Diencephalon (tissue), 1 donor: Measurements from ENCODE around the gene HNRNPC. TPM values are rescaled to one million over a fixed set of nuclear protein-coding genes. Genes with fewer than 3 reads are reported as not detected.

ENCODE experiments used
- total RNA-seq: library from RNA; depleted of rRNA; stranded (reverse); fragments of >200 nt; gene quantifications from one replicate; pipeline ENCODE4 v1.2.3, GENCODE V29; 2014

HNRNPC gene
- total RNA-seq, result 559 TPM

GRCh38 chr14:21269252-21270046, at the start of gene HNRNPC:
HNRNPC (minus strand) TSS chr14:21269442; CDS start chr14:21234193, 35,249 bp downstream.

GRCh38 chr14:21279783-21280182, 10.5 kb upstream of the HNRNPC start, which contains the start of gene RPGRIP1:
RPGRIP1 (plus strand) TSS chr14:21280083; CDS start chr14:21287977, 7,894 bp downstream.

Other genes with a start within 250 kb of the HNRNPC start
- 387 TPM for gene NDRG2, start 244.4 kb downstream of the HNRNPC start, total RNA-seq
- not detected for gene TPPP2, start 239.2 kb downstream of the HNRNPC start, total RNA-seq
- not detected for gene RNASE13, start 234.6 kb downstream of the HNRNPC start, total RNA-seq
- not detected for gene RNASE7, start 227.1 kb downstream of the HNRNPC start, total RNA-seq
- not detected for gene RNASE8, start 211.6 kb downstream of the HNRNPC start, total RNA-seq
- gene ARHGEF40, start 199.1 kb downstream of the HNRNPC start, total RNA-seq, result 23.5 TPM
- gene ZNF219, start 170.8 kb downstream of the HNRNPC start, total RNA-seq, result 12.9 TPM
- not detected for gene TMEM253, start 168.4 kb downstream of the HNRNPC start, total RNA-seq
- gene OR5AU1, start 113.4 kb downstream of the HNRNPC start, total RNA-seq, result not detected
- gene RPGRIP1, start 10.6 kb upstream of the HNRNPC start, total RNA-seq, result 0.69 TPM
- 85.6 TPM for gene SUPT16H, start 114.6 kb upstream of the HNRNPC start, total RNA-seq
- 81.7 TPM for gene CHD8, start 186.7 kb upstream of the HNRNPC start, total RNA-seq
- gene RAB2B, start 207.5 kb upstream of the HNRNPC start, total RNA-seq, result 43.8 TPM
- gene TOX4, start 207.8 kb upstream of the HNRNPC start, total RNA-seq, result 38.1 TPM
- 71.3 TPM for gene METTL3, start 241.9 kb upstream of the HNRNPC start, total RNA-seq